Transverse colon (tissue), 3 donors: Measurements from ENCODE around the gene SDR42E1.

Experiments
- CTCF ChIP-seq, 5 experiments: fragments of 200-600 bp in 3 of 5; fragments of 450-650 bp in 2 of 5; sonication (generic) in 3 of 5; IDR thresholded peaks; 1 replicate in 2 of 5; 2 replicates in 3 of 5; pipeline ENCODE4 v1.5.1; 2016 to 2017; ENCODE audit warnings: antibody characterized with exemption in 5 of 5, inconsistent platforms in 3 of 5, mild to moderate bottlenecking in 2 of 5, moderate library complexity in 1 of 5
- EP300 ChIP-seq: sonication (generic); formaldehyde crosslinking; IDR thresholded peaks from one replicate; pipeline ENCODE4 v1.6.1; 2017; ENCODE audit warnings: antibody characterized with exemption, low read depth
- POLR2A ChIP-seq: fragments of 450-650 bp; IDR thresholded peaks from one replicate; pipeline ENCODE4 v1.6.1; 2016; ENCODE audit warnings: antibody characterized with exemption, mild to moderate bottlenecking, moderate library complexity

GRCh38 chr16:82046941-82047340, 35.7 kb upstream of the SDR42E1 start:
- TF ChIP-seq EP300 (no peak), POLR2A (no peak), CTCF (IDR thresholded peaks at IDR 0.05) (no peak)
